Esophagus (tissue), 2 donors: ENCODE results near the gene FSIP1. TPM values are rescaled to one million over a fixed set of nuclear protein-coding genes. Genes with fewer than 3 reads are reported as not detected.

Source experiments
- H3K27ac ChIP-seq, 2 donors: one replicate each; pipeline ENCODE4 v1.5.1; 2013; ENCODE audit warnings: low read depth in 2 of 2, mild to moderate bottlenecking in 2 of 2, inconsistent platforms in 1 of 2, low read length in 1 of 2, moderate library complexity in 1 of 2
- H3K27me3 ChIP-seq, 2 donors: one replicate each; pipeline ENCODE4 v1.6.1; 2013; ENCODE audit warnings: low read length in 2 of 2, control low read depth in 1 of 2, mild to moderate bottlenecking in 1 of 2; ENCODE audit not compliant: insufficient read depth in 2 of 2, control insufficient read depth in 1 of 2
- H3K36me3 ChIP-seq, 2 donors: one replicate each; pipeline ENCODE4 v1.6.1; 2013; ENCODE audit warnings: low read length in 1 of 2; ENCODE audit not compliant: control insufficient read depth in 2 of 2, insufficient read depth in 2 of 2
- H3K4me1 ChIP-seq, 2 donors: one replicate each; pipeline ENCODE4 v1.6.1; 2013; ENCODE audit warnings: low read length in 1 of 2; ENCODE audit not compliant: control insufficient read depth in 2 of 2, insufficient read depth in 2 of 2
- H3K4me3 ChIP-seq, 2 donors: one replicate each; pipeline ENCODE4 v1.5.1; 2013; ENCODE audit warnings: low read length in 2 of 2, mild to moderate bottlenecking in 2 of 2, low read depth in 1 of 2, moderate library complexity in 1 of 2
- H3K9me3 ChIP-seq, 2 donors: one replicate each; pipeline ENCODE4 v1.6.1; 2013; ENCODE audit warnings: mild to moderate bottlenecking in 2 of 2, low read depth in 1 of 2, low read length in 1 of 2, moderate library complexity in 1 of 2; ENCODE audit not compliant: control insufficient read depth in 2 of 2, insufficient read depth in 1 of 2
- WGBS, 2 donors: extraction: QIAGEN DNeasy Blood & Tissue Kit; methylation state at CpG; one replicate each; pipeline ENCODE4 v1.1.7; 2013; 5-methylcytosine and 5-hydroxymethylcytosine counted together
- polyA plus RNA-seq, 2 donors: library from polyadenylated mRNA; stranded (reverse); fragments of 200-250 nt; gene quantifications; one replicate each; pipeline ENCODE4 v1.2.3, GENCODE V29; 2013
- donor health status: healthy with polysubstance abuse.
- donor health status: Bipolar disorder and iron deficiency.

FSIP1 gene
- polyA plus RNA-seq, 2 donors, result 0.21 to 0.29 TPM

DNA sequence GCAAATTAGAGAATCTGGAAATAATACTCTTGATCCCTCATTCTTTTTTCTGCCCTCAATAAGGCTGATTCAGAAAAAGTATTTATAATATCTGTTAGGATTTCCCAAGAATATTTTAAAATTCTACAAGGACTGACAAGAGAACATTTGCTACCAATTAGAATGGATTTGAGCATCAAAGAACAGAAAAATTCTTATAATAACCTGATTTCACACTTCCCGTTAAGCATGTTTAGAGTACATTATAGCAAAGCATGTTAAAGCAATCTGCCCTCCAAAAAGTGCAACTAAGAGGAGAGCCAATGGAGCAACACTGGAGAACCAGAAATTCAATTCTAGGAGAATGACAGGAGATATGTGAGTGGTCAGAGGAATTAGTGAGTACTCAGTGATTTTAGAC is 144.6 kb downstream of the FSIP1 start:
- 93 to 96% methylated on average over 1 of the region's 1 CpG for WGBS, 2 donors
- H3K9me3 ChIP-seq, result no peaks in the 10 kb centered on the region
- H3K4me1 ChIP-seq, result no peaks in the 10 kb centered on the region
- no peaks in the 10 kb centered on the region for H3K27me3 ChIP-seq
- no peak overlapping the region for H3K27ac ChIP-seq
- H3K36me3 ChIP-seq, result no peaks in the 10 kb centered on the region
- H3K4me3 ChIP-seq, result no peak overlapping the region

DNA sequence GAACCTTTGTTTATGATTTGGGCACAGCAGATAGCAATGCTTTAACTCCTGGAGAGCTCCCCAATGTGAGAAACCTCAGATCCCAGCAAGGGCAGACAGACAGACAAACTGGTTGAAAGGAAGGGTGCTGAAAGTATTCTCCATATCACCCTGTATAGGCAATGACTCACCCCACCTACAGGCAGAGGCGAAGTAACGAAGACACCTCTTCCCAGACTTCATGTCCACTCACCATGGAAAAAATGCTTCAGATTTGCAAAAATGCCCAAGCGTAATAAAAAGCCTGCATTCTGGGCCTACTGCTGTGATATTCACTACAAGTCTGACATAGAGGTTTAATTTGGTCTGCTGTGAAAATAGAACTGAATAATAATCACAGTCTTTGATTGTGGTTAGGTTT is 151.3 kb downstream of the FSIP1 start:
- Histone ChIP-seq H3K36me3 (no peaks in the 10 kb centered on the region), H3K27ac (no peak overlapping the region), H3K4me1 (peaks cover 0 to 2% of the 10 kb centered on the region in 2 donors), H3K4me3 (no peak overlapping the region), H3K27me3 (no peaks in the 10 kb centered on the region), H3K9me3 (no peaks in the 10 kb centered on the region)
- 76 to 87% methylated on average over 3 of the region's 3 CpGs for WGBS, 2 donors

DNA sequence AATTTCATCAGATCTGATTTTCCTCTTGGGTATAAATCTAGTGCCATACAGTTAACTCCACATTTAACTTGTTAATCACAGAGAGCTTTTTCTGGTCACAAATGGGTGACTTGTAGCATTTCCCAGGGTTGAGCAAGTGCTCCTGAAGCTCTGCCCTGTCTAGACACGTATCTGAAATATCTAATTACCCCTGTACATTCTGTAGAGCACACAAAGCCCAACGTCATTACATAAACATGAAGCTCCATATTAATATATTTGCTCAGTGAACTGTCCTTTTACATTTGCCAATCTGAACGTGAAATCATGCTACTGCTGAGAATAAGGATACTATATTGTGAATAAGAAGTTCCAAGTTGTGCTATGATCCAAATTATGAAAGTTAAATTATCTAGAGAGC is 152.7 kb downstream of the FSIP1 start:
- Histone ChIP-seq H3K27ac (no peak overlapping the region), H3K4me1 (peaks cover 2 to 4% of the 10 kb centered on the region in 2 donors), H3K9me3 (no peaks in the 10 kb centered on the region), H3K27me3 (no peaks in the 10 kb centered on the region), H3K4me3 (no peak overlapping the region), H3K36me3 (no peaks in the 10 kb centered on the region)
- WGBS, 2 donors, result 40 to 65% methylated on average over 3 of the region's 3 CpGs

DNA sequence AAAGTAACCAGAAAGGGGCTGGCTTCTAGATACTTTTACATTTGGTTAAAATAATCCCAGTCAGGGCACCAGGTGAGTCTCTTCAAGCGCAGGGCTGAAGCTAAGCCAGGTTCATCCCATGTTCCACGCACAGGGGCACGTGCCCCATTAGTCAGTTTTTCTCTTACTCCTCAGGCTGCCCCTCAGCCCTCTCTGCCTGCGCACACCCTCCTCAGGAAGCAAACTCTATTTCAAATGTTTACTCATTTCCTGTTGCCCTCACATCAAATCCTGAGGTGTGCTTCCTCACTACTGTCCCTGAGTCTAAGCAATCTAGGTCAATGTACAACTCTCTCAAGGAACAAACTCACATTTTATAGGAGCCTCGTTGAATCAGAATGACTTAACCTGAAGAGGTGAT is 153.3 kb downstream of the FSIP1 start:
- Histone ChIP-seq H3K4me1 (peaks cover 2 to 6% of the 10 kb centered on the region in 2 donors), H3K9me3 (no peaks in the 10 kb centered on the region), H3K27me3 (no peaks in the 10 kb centered on the region), H3K27ac (peak overlapping the region in 1 of 2 donors; percentile 48), H3K36me3 (no peaks in the 10 kb centered on the region), H3K4me3 (no peak overlapping the region)
- 64 to 72% methylated on average over 5 of the region's 5 CpGs for WGBS, 2 donors

DNA sequence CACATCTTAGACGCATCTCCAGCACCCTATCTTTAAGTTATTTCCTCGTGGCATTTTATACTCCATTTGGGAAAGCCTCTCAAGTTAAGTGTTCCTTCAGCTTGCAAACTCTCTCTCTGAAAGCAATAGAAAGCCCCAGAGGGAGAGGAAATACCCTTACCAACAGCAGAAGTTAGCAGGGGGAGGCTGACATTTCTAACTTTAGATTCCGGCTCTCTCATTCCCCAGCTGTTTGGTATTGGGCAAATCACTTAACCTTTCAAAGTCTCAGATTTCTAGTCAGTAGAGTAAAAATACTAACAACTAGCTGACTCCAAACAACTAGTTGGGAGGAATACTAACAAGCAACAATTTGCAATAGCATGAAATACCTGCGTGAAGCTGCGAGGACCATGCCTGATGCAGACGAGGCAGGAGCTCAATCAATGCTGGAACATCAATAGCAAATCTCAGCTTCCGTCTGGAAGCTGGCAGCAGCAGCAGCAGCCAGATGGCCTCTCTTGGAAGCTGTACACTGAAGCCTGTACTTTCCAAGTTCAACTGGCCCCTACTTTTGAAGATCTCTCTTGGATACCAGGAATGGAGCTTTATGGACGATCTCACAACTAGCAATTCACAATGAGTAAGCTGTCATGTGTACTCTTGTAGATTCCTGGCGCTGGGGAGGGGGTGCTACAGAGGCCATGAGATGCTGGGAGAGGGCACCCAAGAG is 153.9 kb downstream of the FSIP1 start:
- H3K27me3 ChIP-seq, result no peaks in the 10 kb centered on the region
- H3K9me3 ChIP-seq, result no peaks in the 10 kb centered on the region
- H3K27ac ChIP-seq, result peak overlapping the region; percentile 48 to 51
- H3K36me3 ChIP-seq, result no peaks in the 10 kb centered on the region
- H3K4me3 ChIP-seq, result no peak overlapping the region
- WGBS, 2 donors, result 68 to 75% methylated on average over 9 of the region's 9 CpGs
- peaks cover 2 to 6% of the 10 kb centered on the region in 2 donors for H3K4me1 ChIP-seq

- Histone ChIP-seq H3K36me3 (no peaks in the 10 kb centered on the region), H3K9me3 (no peaks in the 10 kb centered on the region), H3K4me1 (peaks cover 2 to 6% of the 10 kb centered on the region in 2 donors), H3K27me3 (no peaks in the 10 kb centered on the region), H3K4me3 (no peak overlapping the region), H3K27ac (no peak overlapping the region)
- 63 to 77% methylated on average over 5 of the region's 5 CpGs for WGBS, 2 donors
Observed at GRCh38 chr15:39628144-39628508, 154.5 kb downstream of the FSIP1 start.

- Histone ChIP-seq H3K27me3 (no peaks in the 10 kb centered on the region), H3K4me3 (no peak overlapping the region), H3K27ac (no peak overlapping the region), H3K9me3 (no peaks in the 10 kb centered on the region), H3K36me3 (no peaks in the 10 kb centered on the region), H3K4me1 (peaks cover 2 to 6% of the 10 kb centered on the region in 2 donors)
- 86 to 92% methylated on average over 3 of the region's 3 CpGs for WGBS, 2 donors
Observed at GRCh38 chr15:39627451-39628143, 155.0 kb downstream of the FSIP1 start.

DNA sequence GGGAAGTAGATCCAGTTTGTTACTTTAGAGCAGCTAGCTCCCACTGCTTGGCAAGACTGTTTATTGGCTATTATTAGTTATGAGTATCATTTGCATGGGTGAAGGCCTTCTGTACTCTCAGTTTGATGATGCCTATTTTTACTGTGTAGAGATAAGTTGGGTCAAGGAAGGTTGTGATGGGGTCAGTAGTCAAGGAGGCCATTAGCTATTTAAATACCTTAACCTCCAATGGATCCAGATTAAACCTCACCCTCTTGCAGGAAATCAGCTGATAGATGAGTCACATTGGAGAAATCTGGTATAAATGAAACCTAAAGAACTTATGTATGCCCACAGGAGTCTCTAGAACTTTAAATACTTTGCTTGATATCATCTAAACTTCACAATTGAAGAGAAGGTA is 156.8 kb downstream of the FSIP1 start:
- peak overlapping the region in 1 of 2 donors; percentile 16 for H3K27ac ChIP-seq
- no peak overlapping the region for H3K4me3 ChIP-seq
- H3K4me1 ChIP-seq, result peaks cover 2 to 6% of the 10 kb centered on the region in 2 donors
- no peaks in the 10 kb centered on the region for H3K9me3 ChIP-seq
- H3K27me3 ChIP-seq, result no peaks in the 10 kb centered on the region
- no peaks in the 10 kb centered on the region for H3K36me3 ChIP-seq

DNA sequence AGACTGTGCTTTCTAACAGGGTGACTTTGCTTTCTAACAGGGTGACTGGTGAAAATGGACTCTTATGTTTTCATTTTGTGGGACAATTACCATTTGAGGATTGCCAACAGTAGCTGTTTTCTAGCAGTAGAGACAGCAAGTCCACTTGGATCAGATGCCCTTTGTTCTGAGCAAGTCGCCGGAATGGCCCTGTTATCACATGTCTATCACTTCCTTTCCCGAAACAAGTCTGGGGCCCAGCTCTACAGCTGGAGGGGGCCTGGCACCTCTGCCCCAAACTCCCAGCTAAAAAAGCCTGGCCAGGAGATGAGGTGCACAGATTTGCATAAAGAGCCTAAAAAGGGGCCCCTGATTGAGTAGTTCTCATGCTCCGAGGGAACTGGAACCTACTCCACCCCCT is 157.2 kb downstream of the FSIP1 start:
- Histone ChIP-seq H3K4me1 (peaks cover 2 to 6% of the 10 kb centered on the region in 2 donors), H3K4me3 (no peak overlapping the region), H3K27ac (peak overlapping the region; percentile 16 to 36), H3K27me3 (no peaks in the 10 kb centered on the region), H3K9me3 (no peaks in the 10 kb centered on the region), H3K36me3 (no peaks in the 10 kb centered on the region)
- 80 to 85% methylated on average over 4 of the region's 4 CpGs for WGBS, 2 donors

DNA sequence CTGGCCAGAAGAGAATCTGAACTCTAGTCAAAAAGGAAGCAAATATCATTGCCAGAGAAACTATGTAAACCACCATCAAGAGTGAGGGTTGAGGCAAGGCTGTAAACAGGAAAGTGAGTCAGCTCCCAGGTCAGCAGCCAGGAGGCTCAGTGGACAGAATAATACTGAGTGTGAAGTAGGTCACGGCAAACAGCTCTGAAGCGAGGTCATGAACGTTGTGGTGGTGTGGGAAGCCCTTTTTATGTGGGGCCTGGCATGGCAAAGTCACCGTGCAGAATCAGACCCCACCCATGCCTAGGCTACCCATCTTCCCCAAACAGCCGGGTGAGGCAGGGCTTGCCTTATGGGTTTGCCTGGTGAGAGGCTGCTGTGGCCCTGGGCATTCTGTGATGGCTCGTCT is 157.8 kb downstream of the FSIP1 start:
- Histone ChIP-seq H3K27me3 (no peaks in the 10 kb centered on the region), H3K4me3 (no peak overlapping the region), H3K9me3 (no peaks in the 10 kb centered on the region), H3K27ac (peak overlapping the region; percentile 16 to 71), H3K4me1 (peaks cover 2 to 6% of the 10 kb centered on the region in 2 donors), H3K36me3 (no peaks in the 10 kb centered on the region)
- WGBS, 2 donors, result 53% methylated on average over 6 of the region's 6 CpGs
